HepG2 (cell line): ENCODE results near the gene CALY. TPM values are rescaled to one million over a fixed set of nuclear protein-coding genes. Genes with fewer than 3 reads are reported as not detected.

ENCODE experiments used
- FOXM1 ChIP-seq: sonication (generic); formaldehyde crosslinking; IDR thresholded peaks from 2 replicates; pipeline ENCODE4 v1.5.0; 2020; ENCODE audit warnings: missing genetic modification reagents
- SOX6 ChIP-seq, 2 experiments: fragments of 450-650 bp in 1 of 2; sonication (generic) in 1 of 2; formaldehyde crosslinking in 1 of 2; IDR thresholded peaks; 2 replicates each; pipeline versions ENCODE4 v1.4.0 to v1.6.1; 2017 to 2020; ENCODE audit warnings: antibody characterized with exemption in 1 of 2, mild to moderate bottlenecking in 1 of 2, missing genetic modification reagents in 1 of 2
- ZKSCAN1 ChIP-seq: fragments of 150-350 bp; IDR thresholded peaks from 2 replicates; pipeline ENCODE4 v1.6.1; 2014; ENCODE audit warnings: low read length
- ZNF33B ChIP-seq: sonication (generic); formaldehyde crosslinking; IDR thresholded peaks from 2 replicates; pipeline ENCODE4 v1.5.1; 2020; ENCODE audit warnings: mild to moderate bottlenecking, missing genetic modification reagents
- ZNF564 ChIP-seq: sonication (generic); formaldehyde crosslinking; IDR thresholded peaks from 2 replicates; pipeline ENCODE4 v1.8.1; 2023; ENCODE audit warnings: mild to moderate bottlenecking, missing genetic modification reagents
- microRNA-seq: library from miRNA; unstranded; fragments of <30 nt; microRNA quantifications from one replicate; pipeline ENCODE4, GENCODE V29; 2020
- polyA plus RNA-seq, 8 experiments: library from polyadenylated mRNA; depleted of rRNA in 3 of 8; stranded (reverse) in 7 of 8; unstranded in 1 of 8; fragments of >200 nt; fragmentation: Illumina TruSeq in 4 of 8; extraction: Trizol in 4 of 8; gene quantifications; 2 replicates each; pipeline versions ENCODE4 v1.2.1 to v1.2.3, GENCODE V29; 2011 to 2016; ENCODE audit warnings: low read depth in 4 of 8, missing spikeins in 1 of 8, mixed read lengths in 1 of 8; ENCODE audit not compliant: insufficient read depth in 1 of 8
- small RNA-seq, 3 experiments: library from RNA; depleted of rRNA; stranded (forward); fragments of <200 nt; gene quantifications; one replicate each; pipeline ENCODE3, GENCODE V24; 2012; ENCODE audit warnings: low read depth in 2 of 3, low replicate concordance in 1 of 3; ENCODE audit not compliant: insufficient read length in 3 of 3, insufficient read depth in 2 of 3
- total RNA-seq, 5 experiments: library from RNA; depleted of rRNA; stranded (reverse); fragments of >200 nt; fragmentation: Illumina TruSeq; extraction: Trizol; gene quantifications; 2 replicates each; pipeline ENCODE4 v1.2.3, GENCODE V29; 2016; ENCODE audit warnings: low read depth in 1 of 5
- TF ChIP-seq, protein P1 (sequence below): sonication (generic); formaldehyde crosslinking; IDR thresholded peaks from 2 replicates; pipeline ENCODE4 v1.5.0; 2020; ENCODE audit warnings: mild to moderate bottlenecking, missing genetic modification reagents
- TF ChIP-seq, protein P2 (sequence below): sonication (generic); IDR thresholded peaks from 2 replicates; pipeline ENCODE4 v1.6.1; 2016; ENCODE audit warnings: low read depth, borderline replicate concordance
- TF ChIP-seq, protein P3 (sequence below): IDR thresholded peaks from 2 replicates; pipeline ENCODE4 v1.6.1; 2012; ENCODE audit warnings: low read depth, low read length, improper control_type of control experiment
- TF ChIP-seq, protein P4 (sequence below): sonication (generic); formaldehyde crosslinking; IDR thresholded peaks from 2 replicates; pipeline ENCODE4 v1.4.0; 2020; ENCODE audit warnings: mild to moderate bottlenecking, missing genetic modification reagents

CALY gene
- total and polyA plus RNA-seq, 2 of the 13 experiments (the other 11 are each of a cell fraction or from before 2014, with no cell fraction given): 0.08 TPM; not detected in 1

DNA sequence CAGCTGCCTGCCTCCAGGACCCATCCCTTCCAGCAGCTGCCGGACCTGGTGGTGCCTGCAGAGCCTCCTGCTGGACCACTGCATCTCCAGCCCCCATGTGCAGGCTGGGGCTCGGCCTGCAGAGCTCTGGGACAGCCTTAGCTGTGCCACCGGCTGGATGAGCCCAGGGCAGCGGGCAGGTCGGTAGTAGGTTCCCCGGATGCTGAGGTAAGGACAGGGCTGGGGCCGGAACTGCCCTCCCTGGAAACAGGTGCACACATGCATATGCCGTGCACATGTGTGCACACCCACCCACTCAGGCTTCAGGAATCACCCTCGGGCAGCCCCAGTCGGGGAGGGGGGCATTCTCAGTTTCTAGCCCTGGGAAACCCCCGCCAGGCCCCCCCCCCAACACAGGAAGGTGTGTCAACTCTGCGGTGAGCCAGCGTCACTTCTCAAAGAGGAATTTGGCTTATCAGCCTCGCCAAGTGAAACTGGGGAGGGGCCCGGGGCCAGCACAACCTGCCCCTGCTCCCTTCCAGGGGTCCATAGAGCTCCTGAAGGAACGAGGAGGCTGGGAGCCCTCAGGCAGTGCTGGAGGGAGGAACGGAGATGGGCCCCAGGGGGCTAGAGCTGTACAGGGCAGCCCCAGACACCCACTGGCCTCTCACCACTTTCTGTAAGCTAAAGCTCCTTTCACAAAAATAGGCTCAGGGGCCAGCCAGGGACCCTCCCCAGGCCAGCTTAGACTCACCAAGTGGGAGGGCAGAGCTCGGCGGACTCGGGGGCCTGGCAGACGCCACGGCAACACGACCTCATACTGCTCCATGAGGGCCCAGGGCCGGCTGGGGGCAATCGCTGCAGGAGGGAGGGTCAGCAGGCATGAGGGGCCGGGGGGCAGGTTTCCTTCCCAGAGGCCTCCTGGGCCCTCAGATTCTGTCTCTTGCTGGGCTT is 61.7 kb downstream of the CALY start (continued):
- TF ChIP-seq, protein P1, sequence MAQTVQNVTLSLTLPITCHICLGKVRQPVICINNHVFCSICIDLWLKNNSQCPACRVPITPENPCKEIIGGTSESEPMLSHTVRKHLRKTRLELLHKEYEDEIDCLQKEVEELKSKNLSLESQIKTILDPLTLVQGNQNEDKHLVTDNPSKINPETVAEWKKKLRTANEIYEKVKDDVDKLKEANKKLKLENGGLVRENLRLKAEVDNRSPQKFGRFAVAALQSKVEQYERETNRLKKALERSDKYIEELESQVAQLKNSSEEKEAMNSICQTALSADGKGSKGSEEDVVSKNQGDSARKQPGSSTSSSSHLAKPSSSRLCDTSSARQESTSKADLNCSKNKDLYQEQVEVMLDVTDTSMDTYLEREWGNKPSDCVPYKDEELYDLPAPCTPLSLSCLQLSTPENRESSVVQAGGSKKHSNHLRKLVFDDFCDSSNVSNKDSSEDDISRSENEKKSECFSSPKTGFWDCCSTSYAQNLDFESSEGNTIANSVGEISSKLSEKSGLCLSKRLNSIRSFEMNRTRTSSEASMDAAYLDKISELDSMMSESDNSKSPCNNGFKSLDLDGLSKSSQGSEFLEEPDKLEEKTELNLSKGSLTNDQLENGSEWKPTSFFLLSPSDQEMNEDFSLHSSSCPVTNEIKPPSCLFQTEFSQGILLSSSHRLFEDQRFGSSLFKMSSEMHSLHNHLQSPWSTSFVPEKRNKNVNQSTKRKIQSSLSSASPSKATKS: no peak
- TF ChIP-seq ZNF564 (CRISPR knock-in tag) (no peak), SOX6 (IDR thresholded peaks at IDR 0.05) (no peak), SOX6 (CRISPR knock-in tag; IDR thresholded peaks at IDR 0.05) (no peak), FOXM1 (no peak), ZKSCAN1 (no peak), ZNF33B (no peak)
- TF ChIP-seq, protein P2, sequence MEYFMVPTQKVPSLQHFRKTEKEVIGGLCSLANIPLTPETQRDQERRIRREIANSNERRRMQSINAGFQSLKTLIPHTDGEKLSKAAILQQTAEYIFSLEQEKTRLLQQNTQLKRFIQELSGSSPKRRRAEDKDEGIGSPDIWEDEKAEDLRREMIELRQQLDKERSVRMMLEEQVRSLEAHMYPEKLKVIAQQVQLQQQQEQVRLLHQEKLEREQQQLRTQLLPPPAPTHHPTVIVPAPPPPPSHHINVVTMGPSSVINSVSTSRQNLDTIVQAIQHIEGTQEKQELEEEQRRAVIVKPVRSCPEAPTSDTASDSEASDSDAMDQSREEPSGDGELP: no peak
- TF ChIP-seq, protein P3, sequence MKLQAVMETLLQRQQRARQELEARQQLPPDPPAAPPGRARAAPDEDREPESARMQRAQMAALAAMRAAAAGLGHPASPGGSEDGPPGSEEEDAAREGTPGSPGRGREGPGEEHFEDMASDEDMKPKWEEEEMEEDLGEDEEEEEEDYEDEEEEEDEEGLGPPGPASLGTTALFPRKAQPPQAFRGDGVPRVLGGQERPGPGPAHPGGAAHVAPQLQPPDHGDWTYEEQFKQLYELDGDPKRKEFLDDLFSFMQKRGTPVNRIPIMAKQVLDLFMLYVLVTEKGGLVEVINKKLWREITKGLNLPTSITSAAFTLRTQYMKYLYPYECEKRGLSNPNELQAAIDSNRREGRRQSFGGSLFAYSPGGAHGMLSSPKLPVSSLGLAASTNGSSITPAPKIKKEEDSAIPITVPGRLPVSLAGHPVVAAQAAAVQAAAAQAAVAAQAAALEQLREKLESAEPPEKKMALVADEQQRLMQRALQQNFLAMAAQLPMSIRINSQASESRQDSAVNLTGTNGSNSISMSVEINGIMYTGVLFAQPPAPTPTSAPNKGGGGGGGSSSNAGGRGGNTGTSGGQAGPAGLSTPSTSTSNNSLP: no peak
- TF ChIP-seq, protein P4, sequence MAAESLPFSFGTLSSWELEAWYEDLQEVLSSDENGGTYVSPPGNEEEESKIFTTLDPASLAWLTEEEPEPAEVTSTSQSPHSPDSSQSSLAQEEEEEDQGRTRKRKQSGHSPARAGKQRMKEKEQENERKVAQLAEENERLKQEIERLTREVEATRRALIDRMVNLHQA: no peak

Small RNA genes within 50 kb of the gene (microRNA-seq; reads per million reads assigned to microRNA genes)
- gene MIR3944: 11.9 reads per million, percentile 48 among the genes with 10 or more reads in this experiment

Small RNA genes within 50 kb of the gene (small RNA-seq; reads per million reads assigned to genes)
- gene AL360181.4: 0 reads per million in 3 experiments
- gene BANF1P2: 0 reads per million in 3 experiments
- gene MIR3944: 0 reads per million in 3 experiments

Other genes starting within 250 kb of the CALY start
- not detected in 2 replicates for gene ADGRA1, start 249.0 kb downstream of the CALY start, total RNA-seq (2016; rRNA removed; fragmentation: Illumina TruSeq; extraction: Trizol)
- gene ADGRA1, start 249.0 kb downstream of the CALY start, polyA plus RNA-seq (2011; rRNA removed): not detected in 2 replicates
- gene KNDC1, start 176.7 kb downstream of the CALY start, total RNA-seq (2016; rRNA removed; fragmentation: Illumina TruSeq; extraction: Trizol): 0.44 TPM in 1 of 2 replicates, not detected in the other
- gene KNDC1, start 176.7 kb downstream of the CALY start, polyA plus RNA-seq (2011; rRNA removed): 0.56 and 0.69 TPM in 2 replicates
- not detected in 2 replicates for gene UTF1, start 106.7 kb downstream of the CALY start, total RNA-seq (2016; rRNA removed; fragmentation: Illumina TruSeq; extraction: Trizol)
- not detected in 2 replicates for gene UTF1, start 106.7 kb downstream of the CALY start, polyA plus RNA-seq (2011; rRNA removed)
- gene VENTX, start 99.0 kb downstream of the CALY start, total RNA-seq (2016; rRNA removed; fragmentation: Illumina TruSeq; extraction: Trizol): not detected in 2 replicates
- not detected in 2 replicates for gene VENTX, start 99.0 kb downstream of the CALY start, polyA plus RNA-seq (2011; rRNA removed)
- 0.07 and 0.93 TPM in 2 replicates for gene ADAM8, start 60.0 kb downstream of the CALY start, total RNA-seq (2016; rRNA removed; fragmentation: Illumina TruSeq; extraction: Trizol)
- 0.24 and 0.65 TPM in 2 replicates for gene ADAM8, start 60.0 kb downstream of the CALY start, polyA plus RNA-seq (2011; rRNA removed)
- 34.5 and 44.1 TPM in 2 replicates for gene TUBGCP2, start 28.0 kb downstream of the CALY start, total RNA-seq (2016; rRNA removed; fragmentation: Illumina TruSeq; extraction: Trizol)
- 21.3 and 22.6 TPM in 2 replicates for gene TUBGCP2, start 28.0 kb downstream of the CALY start, polyA plus RNA-seq (2011; rRNA removed)
- 53.4 and 66.4 TPM in 2 replicates for gene ZNF511, start 28.0 kb downstream of the CALY start, total RNA-seq (2016; rRNA removed; fragmentation: Illumina TruSeq; extraction: Trizol)
- 35.6 and 37.0 TPM in 2 replicates for gene ZNF511, start 28.0 kb downstream of the CALY start, polyA plus RNA-seq (2011; rRNA removed)
- gene PRAP1, start 10.5 kb upstream of the CALY start, total RNA-seq (2016; rRNA removed; fragmentation: Illumina TruSeq; extraction: Trizol): 22.4 and 48.2 TPM in 2 replicates
- 20.8 and 26.7 TPM in 2 replicates for gene PRAP1, start 10.5 kb upstream of the CALY start, polyA plus RNA-seq (2011; rRNA removed)
- gene FUOM, start 21.1 kb upstream of the CALY start, total RNA-seq (2016; rRNA removed; fragmentation: Illumina TruSeq; extraction: Trizol): 60.4 and 64.2 TPM in 2 replicates
- 27.5 and 29.3 TPM in 2 replicates for gene FUOM, start 21.1 kb upstream of the CALY start, polyA plus RNA-seq (2011; rRNA removed)
- gene ECHS1, start 36.5 kb upstream of the CALY start, total RNA-seq (2016; rRNA removed; fragmentation: Illumina TruSeq; extraction: Trizol): 195 and 233 TPM in 2 replicates
- gene ECHS1, start 36.5 kb upstream of the CALY start, polyA plus RNA-seq (2011; rRNA removed): 26.4 and 32.7 TPM in 2 replicates
- 0.49 and 0.52 TPM in 2 replicates for gene PAOX, start 42.4 kb upstream of the CALY start, total RNA-seq (2016; rRNA removed; fragmentation: Illumina TruSeq; extraction: Trizol)
- 0.77 and 1.1 TPM in 2 replicates for gene PAOX, start 42.4 kb upstream of the CALY start, polyA plus RNA-seq (2011; rRNA removed)
- 29.9 and 42.0 TPM in 2 replicates for gene MTG1, start 57.3 kb upstream of the CALY start, total RNA-seq (2016; rRNA removed; fragmentation: Illumina TruSeq; extraction: Trizol)
- 103 and 108 TPM in 2 replicates for gene MTG1, start 57.3 kb upstream of the CALY start, polyA plus RNA-seq (2011; rRNA removed)
- not detected in 2 replicates for gene SPRN, start 87.7 kb upstream of the CALY start, total RNA-seq (2016; rRNA removed; fragmentation: Illumina TruSeq; extraction: Trizol)
- not detected in 2 replicates for gene SPRN, start 87.7 kb upstream of the CALY start, polyA plus RNA-seq (2011; rRNA removed)
- gene SCART1, start 117.0 kb upstream of the CALY start, total RNA-seq (2016; rRNA removed; fragmentation: Illumina TruSeq; extraction: Trizol): 0.32 and 0.46 TPM in 2 replicates
- gene SCART1, start 117.0 kb upstream of the CALY start, polyA plus RNA-seq (2011; rRNA removed): 1.1 and 1.4 TPM in 2 replicates
- gene CYP2E1, start 190.5 kb upstream of the CALY start, total RNA-seq (2016; rRNA removed; fragmentation: Illumina TruSeq; extraction: Trizol): 0.27 TPM in 1 of 2 replicates, not detected in the other
- gene CYP2E1, start 190.5 kb upstream of the CALY start, polyA plus RNA-seq (2011; rRNA removed): 0.63 and 0.74 TPM in 2 replicates
- not detected in 2 replicates for gene SYCE1, start 228.7 kb upstream of the CALY start, total RNA-seq (2016; rRNA removed; fragmentation: Illumina TruSeq; extraction: Trizol)
- gene SYCE1, start 228.7 kb upstream of the CALY start, polyA plus RNA-seq (2011; rRNA removed): not detected in 2 replicates